Caki2 (cell line): ENCODE measurements around the gene WWOX. TPM values are rescaled to one million over a fixed set of nuclear protein-coding genes. Genes with fewer than 3 reads are reported as not detected.

Experiments used
- DNase-seq: peaks from one replicate; pipeline ENCODE4 v3.0.0-alpha.2; 2015; ENCODE audit warnings: low read depth
- in situ Hi-C: cut with HindIII; loops from 2 replicates; pipeline ENCODE4 v1.10.0; 2016; ENCODE audit warnings: low sequenced_read_pairs, low pct_unique_long_range_greater_than_20kb, mixed read lengths
- total RNA-seq: library from RNA; depleted of rRNA; stranded (reverse); fragments of >200 nt; shearing (Covaris generic); gene quantifications from 2 replicates; pipeline ENCODE4 v1.2.3, GENCODE V29; 2014; ENCODE audit warnings: low replicate concordance

Gene WWOX
- total RNA-seq, 1 experiment from 2014 or later = 15.1 TPM

DNA sequence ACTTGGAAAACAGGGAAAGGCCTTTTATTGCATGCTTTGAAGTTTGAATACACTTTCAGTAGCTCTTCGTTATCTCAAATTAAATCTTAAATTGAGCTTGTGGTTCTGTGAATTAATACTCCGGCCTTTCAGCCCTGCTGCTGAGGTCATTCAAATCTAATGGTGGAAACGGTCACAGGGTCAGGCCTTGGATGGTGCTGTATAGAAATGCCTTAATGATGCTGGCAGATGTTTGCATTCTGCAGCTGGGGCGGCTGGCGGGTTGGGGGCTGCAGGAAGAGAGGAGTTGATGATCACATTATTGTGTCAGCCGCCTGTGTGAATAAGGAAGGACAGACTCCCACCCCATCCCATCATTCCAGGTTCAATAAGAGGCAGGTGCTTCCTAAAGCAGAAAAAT lies 723.6 kb downstream of the WWOX start:
- DNase-seq = no peak
- in situ Hi-C loops = no loop called here

GRCh38 chr16:78829280-78829679 lies 729.8 kb downstream of the WWOX start:
- no peak for DNase-seq
- in situ Hi-C loops = no loop called here

DNA sequence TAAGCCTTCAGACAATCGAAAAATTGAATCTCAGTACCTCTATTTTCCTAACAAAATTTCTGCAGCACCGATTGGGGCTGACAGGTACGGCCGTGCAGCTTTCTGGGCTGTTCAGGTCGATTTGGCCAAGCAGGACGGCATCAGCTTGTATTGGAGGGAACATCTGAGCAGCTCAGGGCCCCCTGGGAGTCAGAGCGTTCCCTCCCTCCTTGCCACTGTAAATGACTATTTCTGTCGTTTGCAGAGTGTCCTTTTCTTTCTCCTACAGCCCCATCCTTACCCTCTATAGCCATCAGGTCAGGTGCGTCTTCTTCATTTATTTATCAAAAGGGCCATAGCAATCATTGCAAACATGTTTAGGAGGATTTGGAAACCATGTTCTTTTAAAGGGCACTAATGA lies 731.1 kb downstream of the WWOX start:
- in situ Hi-C loops = no loop called here
- no peak for DNase-seq

GRCh38 chr16:78832100-78832499 lies 732.6 kb downstream of the WWOX start:
- in situ Hi-C loops = no loop called here
- no peak for DNase-seq

GRCh38 chr16:78836802-78837491 lies 737.5 kb downstream of the WWOX start:
- in situ Hi-C loops = no loop called here
- no peak for DNase-seq

DNA sequence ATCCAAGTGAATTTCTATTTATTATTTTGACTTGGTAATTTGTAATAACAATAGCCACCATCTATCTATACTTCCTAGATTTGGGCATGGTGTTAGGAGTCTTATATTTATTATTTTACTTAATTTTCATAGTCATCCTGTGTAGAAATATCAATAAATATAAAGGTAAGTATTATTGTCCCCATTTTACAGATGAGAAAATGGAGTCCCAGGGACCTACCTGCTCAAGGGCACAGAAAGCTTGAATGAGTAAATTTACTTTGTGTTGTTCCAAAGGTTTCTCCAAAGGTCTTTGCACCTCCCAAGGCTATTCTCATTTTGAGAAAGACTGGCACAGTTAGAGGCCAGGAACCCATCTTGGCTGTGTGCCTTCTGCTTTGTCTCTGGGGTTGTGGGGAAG lies 738.3 kb downstream of the WWOX start:
- in situ Hi-C loops = no loop called here
- DNase-seq = no peak

- DNase-seq = no peak
- in situ Hi-C loops = no loop called here
Measured at GRCh38 chr16:78838276-78838675, 738.8 kb downstream of the WWOX start.

- DNase-seq = no peak
- in situ Hi-C loops = no loop called here
Measured at GRCh38 chr16:78842950-78843349, 743.5 kb downstream of the WWOX start.

- in situ Hi-C loops = no loop called here
- no peak for DNase-seq
Measured at GRCh38 chr16:78843978-78844377, 744.5 kb downstream of the WWOX start.

- no peak for DNase-seq
- in situ Hi-C loops = no loop called here
Measured at GRCh38 chr16:78844682-78845081, 745.2 kb downstream of the WWOX start.

DNA sequence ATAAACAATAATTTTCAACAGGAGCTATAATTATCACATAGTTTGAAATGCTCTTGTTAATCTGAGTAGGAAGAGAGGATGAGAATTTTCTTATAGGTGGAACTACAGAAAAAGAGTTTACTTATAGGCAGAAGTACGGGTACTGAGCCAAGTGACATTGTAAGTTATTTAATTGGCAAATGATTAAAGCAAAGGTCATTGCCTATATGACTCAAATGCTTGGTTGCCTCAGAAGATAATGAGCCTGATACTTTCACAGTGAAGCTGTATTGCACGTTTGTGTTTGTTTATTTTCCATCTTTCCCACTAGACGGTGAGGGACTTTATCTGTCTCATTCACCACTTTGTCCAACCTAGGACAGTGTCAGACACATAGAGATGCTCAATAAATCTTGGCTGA lies 751.8 kb downstream of the WWOX start:
- in situ Hi-C loops = no loop called here
- no peak for DNase-seq

GRCh38 chr16:78852081-78852635 lies 752.7 kb downstream of the WWOX start:
- in situ Hi-C loops = no loop called here
- no peak for DNase-seq

DNA sequence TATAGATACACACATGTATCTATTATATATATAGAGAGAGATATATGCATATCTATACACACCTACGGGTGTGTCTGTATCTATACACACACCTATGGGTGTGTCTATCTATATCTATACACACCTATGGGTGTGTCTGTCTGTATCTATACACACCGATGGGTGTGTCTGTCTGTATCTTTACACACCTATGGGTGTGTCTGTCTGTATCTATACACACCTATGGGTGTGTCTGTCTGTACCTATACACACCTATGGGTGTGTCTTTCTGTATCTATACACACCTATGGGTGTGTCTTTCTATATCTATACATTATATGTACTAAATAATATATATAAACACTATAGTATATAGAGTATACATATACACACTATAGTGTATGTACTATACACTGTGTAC lies 762.6 kb downstream of the WWOX start:
- in situ Hi-C loops = no loop called here
- no peak for DNase-seq

- in situ Hi-C loops = no loop called here
- DNase-seq = no peak
Measured at GRCh38 chr16:78866521-78866920, 767.1 kb downstream of the WWOX start.

DNA sequence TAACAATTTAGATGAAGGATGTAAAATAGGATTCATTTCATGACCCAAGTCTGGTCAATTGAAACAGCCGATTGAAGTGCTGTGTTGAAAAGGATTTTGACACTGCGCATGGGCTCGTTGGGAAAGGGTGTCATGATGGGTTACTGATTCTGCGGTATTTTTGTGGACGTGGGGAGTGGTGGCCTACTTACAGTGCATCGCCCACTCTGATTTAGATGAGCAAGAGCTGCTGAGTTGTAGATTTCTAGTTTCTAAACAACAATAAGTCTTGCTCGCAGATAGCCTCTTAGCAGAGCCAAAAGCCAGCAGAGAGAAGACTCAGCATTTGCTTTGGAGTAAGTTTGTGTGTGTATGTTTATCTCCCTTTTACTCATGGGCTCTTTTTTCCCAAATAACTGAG lies 770.0 kb downstream of the WWOX start:
- no peak for DNase-seq
- in situ Hi-C loops = no loop called here

GRCh38 chr16:78871241-78871640 lies 771.8 kb downstream of the WWOX start:
- in situ Hi-C loops = no loop called here
- no peak for DNase-seq

GRCh38 chr16:78876671-78877070 lies 777.2 kb downstream of the WWOX start:
- in situ Hi-C loops = no loop called here
- DNase-seq = no peak

GRCh38 chr16:78877114-78877655 lies 777.7 kb downstream of the WWOX start:
- no peak for DNase-seq

DNA sequence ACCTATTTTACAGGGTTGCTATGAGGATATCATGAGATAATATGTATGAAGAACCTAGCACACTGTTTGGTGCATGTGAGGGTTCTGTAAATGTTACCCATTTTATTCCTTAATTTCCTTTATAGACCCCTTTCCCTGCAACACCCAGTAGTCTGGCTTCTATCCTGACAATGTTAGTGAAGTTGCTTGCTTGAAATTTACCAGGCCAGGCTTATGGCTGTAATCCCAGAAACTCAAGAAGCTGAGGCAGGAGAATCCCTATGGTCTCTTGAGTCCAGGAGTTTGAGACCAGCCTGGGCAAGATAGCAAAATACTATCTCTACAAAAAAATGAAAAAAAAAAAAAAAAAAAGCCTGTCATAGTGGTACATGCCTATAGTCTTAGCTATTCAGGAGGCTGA lies 779.1 kb downstream of the WWOX start:
- in situ Hi-C loops = no loop called here
- no peak for DNase-seq

More at GRCh38 chr16:78877114-78877655, 777.7 kb downstream of the WWOX start:
- in situ Hi-C loops = no loop called here

- in situ Hi-C loops = no loop called here
Measured at GRCh38 chr16:78879011-78879410, 779.6 kb downstream of the WWOX start.

More at GRCh38 chr16:78879011-78879410, 779.6 kb downstream of the WWOX start:
- no peak for DNase-seq
